ENCODE results near the gene CACNB4. TPM values are rescaled to one million over a fixed set of nuclear protein-coding genes. Genes with fewer than 3 reads are reported as not detected.
A peak's percentile ranks its signal among the peaks of the same experiment; 100 is the strongest.

CACNB4 gene
- polyA plus RNA-seq, 1 donor from 2014 or later, result 29.0 TPM

DNA sequence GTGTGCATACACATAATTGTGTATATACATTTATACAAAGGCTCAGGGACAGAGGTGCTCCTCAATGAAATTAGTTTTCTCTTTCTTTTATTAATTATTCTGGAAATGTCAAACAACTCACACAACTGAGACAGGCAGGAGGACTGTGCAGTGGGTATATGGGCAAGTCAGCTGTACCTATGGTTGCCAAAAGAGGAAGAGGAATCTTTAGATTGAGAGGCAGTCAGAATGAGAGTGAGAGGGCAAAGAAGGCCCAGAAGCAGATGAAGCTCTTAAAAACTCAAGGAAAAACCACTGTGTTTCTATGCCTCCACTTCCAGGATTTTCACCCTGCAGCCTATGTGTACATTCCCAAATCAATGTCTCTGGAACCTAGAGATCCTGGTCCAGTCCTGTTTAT, 79.1 kb downstream of the CACNB4 start:
- H3F3A ChIP-seq (ENCODE audit: insufficient read depth, low read length, poor library complexity, severe bottlenecking), result no peaks in the 10 kb centered on the region
- no peak overlapping the region for H3K4me2 ChIP-seq (ENCODE audit: low read length)
- H3K79me2 ChIP-seq (replicated peaks; ENCODE audit: insufficient read depth, low read length), result no peaks in the 10 kb centered on the region
- no peak overlapping the region for H3K9ac ChIP-seq (ENCODE audit: low read length)
- H3K4me3 ChIP-seq (ENCODE audit: low read length), result no peak overlapping the region
- no peaks in the 10 kb centered on the region for H3K27me3 ChIP-seq (ENCODE audit: insufficient read depth, low read depth, low read length)
- H3K9me2 ChIP-seq (ENCODE audit: insufficient read depth, low read length), result no peaks in the 10 kb centered on the region
- no peaks in the 10 kb centered on the region for H3K9me3 ChIP-seq (ENCODE audit: low read length)
- H3K36me3 ChIP-seq (ENCODE audit: insufficient read depth, low read length), result no peaks in the 10 kb centered on the region
- H2AFZ ChIP-seq (ENCODE audit: low read depth, low read length), result no peak overlapping the region
- H4K20me1 ChIP-seq (ENCODE audit: insufficient read depth), result no peaks in the 10 kb centered on the region
- no peak overlapping the region for H3K27ac ChIP-seq (ENCODE audit: low read length)
- no peak for TF ChIP-seq EP300 (conservative IDR thresholded peaks at IDR 0.05; ENCODE audit: poor library complexity, severe bottlenecking)
- TF ChIP-seq MXI1 (conservative IDR thresholded peaks at IDR 0.05; ENCODE audit: poor library complexity, severe bottlenecking), result no peak
- TF ChIP-seq, protein P1, sequence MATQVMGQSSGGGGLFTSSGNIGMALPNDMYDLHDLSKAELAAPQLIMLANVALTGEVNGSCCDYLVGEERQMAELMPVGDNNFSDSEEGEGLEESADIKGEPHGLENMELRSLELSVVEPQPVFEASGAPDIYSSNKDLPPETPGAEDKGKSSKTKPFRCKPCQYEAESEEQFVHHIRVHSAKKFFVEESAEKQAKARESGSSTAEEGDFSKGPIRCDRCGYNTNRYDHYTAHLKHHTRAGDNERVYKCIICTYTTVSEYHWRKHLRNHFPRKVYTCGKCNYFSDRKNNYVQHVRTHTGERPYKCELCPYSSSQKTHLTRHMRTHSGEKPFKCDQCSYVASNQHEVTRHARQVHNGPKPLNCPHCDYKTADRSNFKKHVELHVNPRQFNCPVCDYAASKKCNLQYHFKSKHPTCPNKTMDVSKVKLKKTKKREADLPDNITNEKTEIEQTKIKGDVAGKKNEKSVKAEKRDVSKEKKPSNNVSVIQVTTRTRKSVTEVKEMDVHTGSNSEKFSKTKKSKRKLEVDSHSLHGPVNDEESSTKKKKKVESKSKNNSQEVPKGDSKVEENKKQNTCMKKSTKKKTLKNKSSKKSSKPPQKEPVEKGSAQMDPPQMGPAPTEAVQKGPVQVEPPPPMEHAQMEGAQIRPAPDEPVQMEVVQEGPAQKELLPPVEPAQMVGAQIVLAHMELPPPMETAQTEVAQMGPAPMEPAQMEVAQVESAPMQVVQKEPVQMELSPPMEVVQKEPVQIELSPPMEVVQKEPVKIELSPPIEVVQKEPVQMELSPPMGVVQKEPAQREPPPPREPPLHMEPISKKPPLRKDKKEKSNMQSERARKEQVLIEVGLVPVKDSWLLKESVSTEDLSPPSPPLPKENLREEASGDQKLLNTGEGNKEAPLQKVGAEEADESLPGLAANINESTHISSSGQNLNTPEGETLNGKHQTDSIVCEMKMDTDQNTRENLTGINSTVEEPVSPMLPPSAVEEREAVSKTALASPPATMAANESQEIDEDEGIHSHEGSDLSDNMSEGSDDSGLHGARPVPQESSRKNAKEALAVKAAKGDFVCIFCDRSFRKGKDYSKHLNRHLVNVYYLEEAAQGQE (IDR thresholded peaks at IDR 0.05; ENCODE audit: borderline replicate concordance), result no peak
- TF ChIP-seq SMC3 (conservative IDR thresholded peaks at IDR 0.05; ENCODE audit: poor library complexity), result no peak
- TF ChIP-seq, protein P2, sequence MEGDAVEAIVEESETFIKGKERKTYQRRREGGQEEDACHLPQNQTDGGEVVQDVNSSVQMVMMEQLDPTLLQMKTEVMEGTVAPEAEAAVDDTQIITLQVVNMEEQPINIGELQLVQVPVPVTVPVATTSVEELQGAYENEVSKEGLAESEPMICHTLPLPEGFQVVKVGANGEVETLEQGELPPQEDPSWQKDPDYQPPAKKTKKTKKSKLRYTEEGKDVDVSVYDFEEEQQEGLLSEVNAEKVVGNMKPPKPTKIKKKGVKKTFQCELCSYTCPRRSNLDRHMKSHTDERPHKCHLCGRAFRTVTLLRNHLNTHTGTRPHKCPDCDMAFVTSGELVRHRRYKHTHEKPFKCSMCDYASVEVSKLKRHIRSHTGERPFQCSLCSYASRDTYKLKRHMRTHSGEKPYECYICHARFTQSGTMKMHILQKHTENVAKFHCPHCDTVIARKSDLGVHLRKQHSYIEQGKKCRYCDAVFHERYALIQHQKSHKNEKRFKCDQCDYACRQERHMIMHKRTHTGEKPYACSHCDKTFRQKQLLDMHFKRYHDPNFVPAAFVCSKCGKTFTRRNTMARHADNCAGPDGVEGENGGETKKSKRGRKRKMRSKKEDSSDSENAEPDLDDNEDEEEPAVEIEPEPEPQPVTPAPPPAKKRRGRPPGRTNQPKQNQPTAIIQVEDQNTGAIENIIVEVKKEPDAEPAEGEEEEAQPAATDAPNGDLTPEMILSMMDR (IDR thresholded peaks at IDR 0.05; ENCODE audit: poor library complexity, severe bottlenecking), result no peak
- TF ChIP-seq TAF1 (IDR thresholded peaks at IDR 0.05; ENCODE audit: low read depth), result no peak
- TF ChIP-seq RAD21 (conservative IDR thresholded peaks at IDR 0.05), result no peak
- TF ChIP-seq POLR2AphosphoS5 (IDR thresholded peaks at IDR 0.05), result no peak
- no peak for TF ChIP-seq EZH2 (IDR thresholded peaks at IDR 0.05; ENCODE audit: borderline replicate concordance, insufficient read depth, low read length, poor library complexity, severe bottlenecking)

DNA sequence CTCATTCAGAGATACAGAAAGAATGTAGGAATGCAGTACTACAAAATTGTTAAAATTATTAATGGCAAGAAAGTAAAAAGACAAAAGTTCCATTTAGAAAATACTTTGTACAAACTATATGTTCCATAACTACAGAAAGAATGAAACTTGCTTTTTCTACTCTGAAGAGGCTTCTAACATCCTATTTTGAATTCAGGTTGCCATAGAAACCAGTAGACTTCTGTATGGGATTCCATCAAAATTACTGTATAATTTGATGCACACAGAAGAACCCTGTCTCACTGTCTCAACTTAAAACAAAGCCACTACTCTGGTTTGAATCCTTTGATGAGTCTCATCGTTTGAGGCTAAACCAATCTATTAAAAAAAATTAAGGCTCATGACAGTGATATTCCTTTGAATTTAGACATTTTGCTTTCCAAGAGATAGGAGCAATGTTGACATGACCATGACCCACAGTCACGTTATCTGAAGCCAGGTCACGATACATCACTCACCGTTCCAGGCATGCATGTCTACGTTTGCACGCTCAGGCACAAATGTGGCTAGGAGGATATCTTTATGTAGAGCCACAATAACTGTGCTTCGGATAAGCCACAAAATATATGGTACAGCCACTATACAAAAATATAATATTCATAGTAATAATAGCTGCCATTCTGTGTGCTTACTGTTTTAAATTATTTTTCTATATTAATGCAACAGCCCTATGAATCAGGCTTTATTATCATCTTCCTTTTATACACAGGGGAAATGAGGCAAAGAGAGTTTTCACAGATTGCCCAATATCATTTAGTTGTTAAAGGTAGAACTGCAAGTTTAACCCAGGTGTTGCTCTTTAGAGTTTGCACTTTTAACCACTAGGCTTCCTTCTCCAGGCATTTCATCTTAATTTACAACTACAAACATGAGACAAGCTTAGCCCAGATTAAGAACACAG, 82.4 kb downstream of the CACNB4 start:
- no peaks in the 10 kb centered on the region for H3K79me2 ChIP-seq (replicated peaks; ENCODE audit: insufficient read depth, low read length)

More for the DNA sequence above, 82.4 kb downstream of the CACNB4 start:
- Histone ChIP-seq H3K4me3 (ENCODE audit: low read length) (peak overlapping the region; percentile 56), H3K9me3 (ENCODE audit: low read length) (no peaks in the 10 kb centered on the region), H3F3A (ENCODE audit: insufficient read depth, low read length, poor library complexity, severe bottlenecking) (no peaks in the 10 kb centered on the region), H3K9me2 (ENCODE audit: insufficient read depth, low read length) (no peaks in the 10 kb centered on the region), H3K27ac (ENCODE audit: low read length) (peak overlapping the region; percentile 89), H3K4me2 (ENCODE audit: low read length) (peak overlapping the region; percentile 72), H2AFZ (ENCODE audit: low read depth, low read length) (peak overlapping the region; percentile 4), H3K9ac (ENCODE audit: low read length) (peak overlapping the region; percentile 56), H3K36me3 (ENCODE audit: insufficient read depth, low read length) (no peaks in the 10 kb centered on the region), H4K20me1 (ENCODE audit: insufficient read depth) (no peaks in the 10 kb centered on the region), H3K27me3 (ENCODE audit: insufficient read depth, low read depth, low read length) (no peaks in the 10 kb centered on the region)
- TF ChIP-seq, protein P1 (IDR thresholded peaks at IDR 0.05; ENCODE audit: borderline replicate concordance), result peak; percentile 79
- TF ChIP-seq EP300 (conservative IDR thresholded peaks at IDR 0.05; ENCODE audit: poor library complexity, severe bottlenecking) (peak; percentile 63), SMC3 (conservative IDR thresholded peaks at IDR 0.05; ENCODE audit: poor library complexity) (no peak)
